BJ (cell line): ENCODE results near the gene GRM8. TPM values are rescaled to one million over a fixed set of nuclear protein-coding genes. Genes with fewer than 3 reads are reported as not detected.

ENCODE experiments used
- CTCF ChIA-PET: fragments of 350-600 bp; formaldehyde crosslinking; extraction: SDS; loops from one replicate; lab custom pipeline; 2021; ENCODE audit warnings: antibody characterized with exemption, inconsistent platforms; lab: Yijun Ruan, JAX
- POLR2A ChIA-PET: fragments of 300-600 bp; sonication (Branson Sonifier 250); formaldehyde crosslinking; extraction: SDS; loops from one replicate; lab custom pipeline; 2021; ENCODE audit warnings: antibody characterized with exemption; lab: Charles Lee
- DNase-seq: peaks from one replicate; pipeline ENCODE4 v3.0.0-alpha.2; 2011; ENCODE audit warnings: low read depth
- H3K27me3 ChIP-seq: 2 replicates; pipeline ENCODE4 v1.6.0; 2011; ENCODE audit warnings: low read length; ENCODE audit not compliant: control insufficient read depth, insufficient read depth
- H3K36me3 ChIP-seq: 2 replicates; pipeline ENCODE4 v1.5.1; 2011; ENCODE audit warnings: low read length; ENCODE audit not compliant: control insufficient read depth, insufficient read depth
- H3K4me3 ChIP-seq: 2 replicates; pipeline ENCODE4 v1.5.1; 2011; ENCODE audit warnings: low read depth, mild to moderate bottlenecking, control low read depth, low read length
- polyA plus RNA-seq: library from polyadenylated mRNA; depleted of rRNA; stranded (reverse); fragments of >200 nt; gene quantifications from 2 replicates; pipeline ENCODE4 v1.2.3, GENCODE V29; 2011
- TF ChIP-seq, protein P1 (sequence below): IDR thresholded peaks from 2 replicates; pipeline ENCODE4 v1.5.1; 2011; ENCODE audit warnings: low read depth, mild to moderate bottlenecking, control low read depth, inconsistent platforms, low read length, moderate library complexity; ENCODE audit not compliant: insufficient read depth

GRM8 gene
- polyA plus RNA-seq, 1 experiment: not detected

DNA sequence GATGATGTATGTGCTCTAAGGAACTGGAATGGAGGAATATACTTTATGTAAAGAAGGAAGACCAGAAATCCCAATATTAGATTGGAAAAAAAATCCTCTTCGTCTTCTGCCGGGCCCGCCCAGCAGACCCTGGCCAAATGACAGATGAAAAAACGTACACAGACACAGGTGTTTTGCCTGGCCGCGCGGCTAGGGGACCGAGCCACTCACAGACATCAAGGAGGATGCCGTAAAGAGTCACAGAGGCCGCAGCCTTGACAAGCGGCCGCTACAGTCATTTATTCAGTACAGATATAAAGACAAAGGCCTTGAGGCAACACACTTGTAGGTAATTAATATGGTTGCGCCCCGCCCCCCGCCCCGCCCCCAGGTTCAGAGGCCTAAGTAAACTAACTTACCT is 594.1 kb downstream of the GRM8 start:
- DNase-seq: no peak
- CTCF ChIA-PET: no interaction called here
- POLR2A ChIA-PET: no interaction called here
- H3K4me3 ChIP-seq: no peak overlapping the region
- no peaks in the 10 kb centered on the region for H3K27me3 ChIP-seq
- H3K36me3 ChIP-seq: no peaks in the 10 kb centered on the region
- TF ChIP-seq, protein P1, sequence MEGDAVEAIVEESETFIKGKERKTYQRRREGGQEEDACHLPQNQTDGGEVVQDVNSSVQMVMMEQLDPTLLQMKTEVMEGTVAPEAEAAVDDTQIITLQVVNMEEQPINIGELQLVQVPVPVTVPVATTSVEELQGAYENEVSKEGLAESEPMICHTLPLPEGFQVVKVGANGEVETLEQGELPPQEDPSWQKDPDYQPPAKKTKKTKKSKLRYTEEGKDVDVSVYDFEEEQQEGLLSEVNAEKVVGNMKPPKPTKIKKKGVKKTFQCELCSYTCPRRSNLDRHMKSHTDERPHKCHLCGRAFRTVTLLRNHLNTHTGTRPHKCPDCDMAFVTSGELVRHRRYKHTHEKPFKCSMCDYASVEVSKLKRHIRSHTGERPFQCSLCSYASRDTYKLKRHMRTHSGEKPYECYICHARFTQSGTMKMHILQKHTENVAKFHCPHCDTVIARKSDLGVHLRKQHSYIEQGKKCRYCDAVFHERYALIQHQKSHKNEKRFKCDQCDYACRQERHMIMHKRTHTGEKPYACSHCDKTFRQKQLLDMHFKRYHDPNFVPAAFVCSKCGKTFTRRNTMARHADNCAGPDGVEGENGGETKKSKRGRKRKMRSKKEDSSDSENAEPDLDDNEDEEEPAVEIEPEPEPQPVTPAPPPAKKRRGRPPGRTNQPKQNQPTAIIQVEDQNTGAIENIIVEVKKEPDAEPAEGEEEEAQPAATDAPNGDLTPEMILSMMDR: no peak

DNA sequence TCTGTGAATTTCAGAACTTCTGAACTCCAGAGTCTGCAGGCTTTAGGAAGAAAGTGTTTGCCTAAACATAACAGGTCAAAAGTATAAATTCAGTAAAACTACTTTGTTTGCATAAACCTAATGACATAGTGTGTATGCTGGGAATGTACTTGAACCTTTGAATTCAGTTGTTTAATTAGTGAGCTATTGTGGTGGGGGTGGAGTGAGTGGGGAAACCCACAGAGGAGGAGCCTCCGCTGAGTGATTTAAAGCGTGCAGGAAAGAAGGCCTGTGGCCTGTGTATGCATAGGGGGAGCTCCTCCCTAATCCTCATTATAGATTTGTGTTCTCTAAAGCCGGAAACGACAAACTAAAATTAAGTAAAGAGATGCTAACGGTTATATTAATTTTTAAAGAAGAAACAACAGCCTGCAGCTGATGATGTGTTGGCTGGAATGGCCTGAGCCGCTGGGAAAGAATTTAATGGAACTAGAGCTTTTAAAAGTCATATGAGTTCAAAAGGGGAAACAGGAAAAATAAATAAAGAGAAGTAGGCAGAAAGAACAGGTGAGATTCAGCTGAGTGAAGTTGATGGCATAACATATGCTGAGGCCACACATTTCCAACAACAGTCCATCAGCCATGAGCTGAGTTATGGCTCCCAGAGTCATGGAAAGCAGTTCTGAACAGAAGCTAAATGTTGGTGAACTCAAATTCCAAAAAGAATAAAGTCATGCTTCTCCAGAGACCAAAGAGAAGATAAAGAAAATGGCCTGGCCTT is 595.0 kb downstream of the GRM8 start:
- ChIA-PET POLR2A (no interaction called here), CTCF (no interaction called here)
- Histone ChIP-seq H3K36me3 (no peaks in the 10 kb centered on the region), H3K27me3 (no peaks in the 10 kb centered on the region), H3K4me3 (no peak overlapping the region)
- TF ChIP-seq, protein P1: no peak
- no peak for DNase-seq

DNA sequence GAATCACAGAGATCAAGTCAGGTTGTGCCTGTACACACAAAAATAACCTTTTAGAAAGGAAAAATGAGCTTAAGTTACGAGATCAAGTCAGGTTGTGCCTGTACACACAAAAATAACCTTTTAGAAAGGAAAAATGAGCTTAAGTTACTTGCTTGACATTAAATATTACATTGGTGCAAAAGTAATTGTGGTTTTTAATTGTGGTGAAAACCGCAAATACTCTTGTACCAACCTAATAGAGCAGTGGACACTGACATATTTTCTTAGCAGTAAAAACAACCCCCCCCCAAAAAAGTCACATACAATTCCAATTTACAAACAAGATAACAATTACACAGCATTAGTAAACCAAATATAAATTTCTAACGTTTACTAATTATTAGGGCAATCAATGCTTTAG is 595.6 kb downstream of the GRM8 start:
- ChIA-PET POLR2A (no interaction called here), CTCF (no interaction called here)
- no peak overlapping the region for H3K4me3 ChIP-seq
- DNase-seq: no peak
- TF ChIP-seq, protein P1: no peak
- H3K36me3 ChIP-seq: no peaks in the 10 kb centered on the region
- H3K27me3 ChIP-seq: no peaks in the 10 kb centered on the region

DNA sequence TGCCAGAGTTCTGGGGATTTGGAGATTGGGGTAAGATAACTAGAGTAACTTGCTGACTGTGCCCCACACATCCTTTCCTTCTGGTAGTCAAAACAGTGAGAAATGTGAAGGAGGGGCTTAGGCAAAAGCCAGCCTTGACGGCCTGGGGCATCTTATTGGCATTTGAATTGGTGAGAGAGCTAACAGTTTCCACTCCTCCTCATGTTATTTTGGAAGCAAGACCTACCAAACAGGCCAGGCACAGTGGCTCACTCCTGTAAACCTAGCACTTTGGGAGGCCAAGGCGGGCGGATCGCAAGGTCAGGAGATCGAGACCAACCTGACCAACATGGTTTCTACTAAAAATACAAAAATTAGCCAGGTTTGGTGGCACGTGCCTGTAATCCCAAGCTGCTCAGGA is 596.6 kb downstream of the GRM8 start:
- CTCF ChIA-PET: no interaction called here
- H3K36me3 ChIP-seq: no peaks in the 10 kb centered on the region
- no peaks in the 10 kb centered on the region for H3K27me3 ChIP-seq
- TF ChIP-seq, protein P1: no peak
- no peak for DNase-seq
- POLR2A ChIA-PET: no interaction called here
- H3K4me3 ChIP-seq: no peak overlapping the region

DNA sequence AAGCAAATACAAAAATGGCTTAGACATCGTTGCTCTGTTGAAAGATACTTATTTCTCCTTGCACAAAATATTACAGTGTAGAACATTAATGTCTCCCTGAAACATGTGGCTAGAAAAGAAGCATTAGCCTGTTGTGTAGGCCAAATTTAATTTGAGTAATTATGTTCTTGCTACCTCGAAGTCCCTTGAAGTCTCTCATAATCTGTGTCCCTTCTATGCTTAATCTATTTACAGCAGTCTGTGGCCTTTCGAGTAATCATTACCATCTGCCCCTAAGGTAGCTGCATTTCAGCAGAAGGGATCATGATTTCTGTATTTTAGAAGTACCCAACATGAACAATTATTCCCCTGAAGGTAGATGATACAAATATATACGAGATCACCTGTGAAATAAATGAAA is 615.2 kb downstream of the GRM8 start:
- POLR2A ChIA-PET: no interaction called here
- CTCF ChIA-PET: no interaction called here
- Histone ChIP-seq H3K4me3 (no peak overlapping the region), H3K36me3 (no peaks in the 10 kb centered on the region), H3K27me3 (no peaks in the 10 kb centered on the region)
- DNase-seq: no peak
- TF ChIP-seq, protein P1: no peak
